ENCODE measurements around the gene USP12.
"Not testable (repeated sequence)": the region's sequence is repeated elsewhere in the genome, so short reads cannot be mapped to it uniquely, and the experiment has no call there.

- not testable (repeated sequence) for TF ChIP-seq CTCF, POLR2A (IDR thresholded peaks at IDR 0.05)
Measured at GRCh38 chr13:27123445-27123844, 48.2 kb downstream of the USP12 start.
